Measurements from ENCODE around the gene PICALM.

GRCh38 chr11:86103808-86104207, 34.9 kb upstream of the PICALM start:
- TF ChIP-seq HDGF (IDR thresholded peaks at IDR 0.05) (no peak), CTCF (IDR thresholded peaks at IDR 0.05 in 2 of 3, conservative IDR thresholded peaks at IDR 0.05 in 1 of 3; ENCODE audit: insufficient read depth in 2 of 3, low read depth in 1 of 3, low read length in 3 of 3) (no peak), TAF1 (IDR thresholded peaks at IDR 0.05; ENCODE audit: control insufficient read depth, extremely low read depth, insufficient read depth, low read length, severe bottlenecking) (no peak), NR2C1 (IDR thresholded peaks at IDR 0.05) (no peak), NR2C1 (tag; IDR thresholded peaks at IDR 0.05) (no peak), ZFP36 (IDR thresholded peaks at IDR 0.05; ENCODE audit: low read depth, low read length, partially characterized antibody) (no peak), YBX1 (IDR thresholded peaks at IDR 0.05) (no peak), ZBTB40 (IDR thresholded peaks at IDR 0.05) (no peak), ZBTB40 (CRISPR knock-in tag; IDR thresholded peaks at IDR 0.05) (no peak), ZEB2 (IDR thresholded peaks at IDR 0.05) (no peak)

All from K562 (cell line).